ENCODE measurements around the gene LPGAT1.

LPGAT1 gene

DNA sequence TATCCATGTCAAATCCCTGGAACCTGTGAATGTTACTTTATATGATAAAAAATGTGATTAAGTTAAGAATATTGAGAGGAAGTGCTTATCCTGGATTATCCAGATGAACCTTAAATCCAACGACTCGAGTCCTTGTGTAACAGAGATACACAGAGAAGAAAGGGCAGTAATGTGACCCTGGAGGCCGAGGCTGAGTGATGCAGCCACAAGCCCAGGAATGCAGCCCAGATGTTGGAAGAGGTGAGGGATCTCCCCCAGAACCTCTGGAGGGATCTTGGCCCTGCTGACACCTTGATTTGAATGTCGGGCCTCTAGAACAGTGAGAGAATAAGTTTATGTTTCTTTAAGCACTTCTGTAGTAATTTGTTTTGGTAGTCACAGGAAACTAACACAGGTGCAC, 18.0 kb downstream of the LPGAT1 start:
- no peak for DNase-seq (ENCODE audit: insufficient read length, low spot score)
- no peak for TF ChIP-seq POLR2A (IDR thresholded peaks at IDR 0.05; ENCODE audit: low read depth, low read length)
- FAIRE-seq = no peak

DNA sequence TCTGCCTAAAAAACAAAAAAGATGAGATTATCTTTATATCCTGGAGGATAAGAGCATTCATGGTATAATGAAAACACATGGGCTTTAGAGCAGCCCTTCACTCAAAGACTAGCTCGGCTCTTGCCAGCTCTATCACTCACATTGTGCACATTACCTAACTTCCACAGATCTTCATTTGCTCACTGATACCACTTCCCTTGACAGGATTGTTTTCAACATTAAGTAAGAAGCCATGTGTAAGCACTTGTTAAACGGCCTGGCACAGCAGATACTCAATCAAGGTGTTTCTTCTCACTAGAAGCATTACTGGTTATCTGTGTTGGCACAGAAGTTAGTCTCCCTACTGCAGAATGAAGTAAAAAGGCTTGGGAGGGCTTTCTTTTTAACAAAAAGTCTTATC, 18.7 kb downstream of the LPGAT1 start:
- DNase-seq (ENCODE audit: insufficient read length, low spot score) (no peak), FAIRE-seq (no peak)

GRCh38 chr1:211811126-211811525, 19.4 kb downstream of the LPGAT1 start:
- no peak for TF ChIP-seq POLR2A (IDR thresholded peaks at IDR 0.05; ENCODE audit: low read depth, low read length)
- FAIRE-seq (no peak), DNase-seq (ENCODE audit: insufficient read length, low spot score) (no peak)

More for the DNA sequence above, 18.7 kb downstream of the LPGAT1 start:
- no peak for TF ChIP-seq POLR2A (IDR thresholded peaks at IDR 0.05; ENCODE audit: low read depth, low read length)

DNA sequence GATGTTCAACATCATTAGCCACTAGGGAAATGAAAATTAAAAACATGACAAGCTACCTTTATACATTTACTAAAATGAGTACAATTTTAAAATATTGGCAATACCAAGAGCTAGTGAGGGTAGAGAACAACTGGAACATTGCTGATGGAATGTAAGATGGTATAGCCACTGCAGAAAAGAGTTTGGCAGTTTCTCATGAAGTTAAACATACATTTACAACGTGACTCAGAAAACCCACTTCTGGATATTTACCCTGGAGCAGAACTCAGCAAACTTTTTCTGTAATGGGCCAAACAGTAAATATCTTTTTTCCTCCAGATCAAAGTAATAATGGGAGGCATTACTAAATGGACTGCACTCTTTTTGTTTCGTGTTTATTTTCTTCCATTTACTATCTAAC, 22.1 kb downstream of the LPGAT1 start:
- DNase-seq (ENCODE audit: insufficient read length, low spot score) (no peak), FAIRE-seq (no peak)
- no peak for TF ChIP-seq POLR2A (IDR thresholded peaks at IDR 0.05; ENCODE audit: low read depth, low read length)

DNA sequence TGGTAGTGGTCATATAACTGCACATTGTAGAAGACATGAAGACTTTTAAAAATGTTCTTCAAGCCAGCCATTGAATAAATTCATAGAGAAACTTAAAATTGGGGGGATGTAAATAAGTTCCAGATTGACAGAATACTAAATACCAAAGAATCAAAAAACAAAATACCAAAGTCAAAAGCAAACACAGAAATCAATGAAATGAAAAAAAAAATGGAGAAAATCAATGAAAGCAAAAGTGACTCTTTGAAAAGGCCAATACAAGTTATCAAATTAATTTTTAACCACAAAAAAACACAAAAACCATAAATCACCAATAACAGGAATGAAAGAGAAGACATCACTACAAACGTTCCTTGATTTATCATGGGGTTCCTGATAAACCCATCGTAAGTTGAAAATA, 25.6 kb downstream of the LPGAT1 start:
- FAIRE-seq = no peak
- no peak for TF ChIP-seq POLR2A (IDR thresholded peaks at IDR 0.05; ENCODE audit: low read depth, low read length)
- no peak for DNase-seq (ENCODE audit: insufficient read length, low spot score)

DNA sequence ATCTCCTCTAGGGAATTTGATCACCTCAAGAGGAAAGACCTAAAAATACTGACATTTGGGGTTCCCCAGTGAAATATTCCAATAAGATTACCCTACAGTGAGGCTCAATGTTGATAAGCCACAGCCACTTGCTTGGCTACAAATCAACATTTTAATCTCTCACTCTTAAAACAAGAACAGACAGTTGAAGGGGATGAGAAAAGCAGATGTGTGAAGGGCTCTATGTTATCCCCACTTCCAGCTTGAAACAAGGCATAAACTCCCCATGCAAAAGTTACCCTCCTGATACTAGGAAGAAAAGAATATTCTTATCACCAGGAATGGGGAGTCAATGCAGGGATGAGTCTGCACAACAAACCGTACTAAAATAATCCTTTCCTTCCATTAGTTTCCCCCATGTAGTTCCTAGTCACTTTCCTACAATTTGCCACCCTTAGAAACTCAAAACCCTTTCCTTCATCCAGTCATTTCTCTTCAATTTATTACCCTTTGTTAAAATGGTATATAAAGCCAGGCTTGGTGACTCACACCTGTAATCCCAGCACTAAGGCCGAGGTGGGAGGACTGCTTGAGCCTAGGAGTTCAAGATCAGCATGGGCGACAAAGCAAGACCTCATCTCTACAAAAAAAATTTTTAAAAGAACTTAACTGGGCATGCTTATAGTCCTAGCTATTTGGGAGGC, 29.5 kb downstream of the LPGAT1 start:
- FAIRE-seq = no peak

DNA sequence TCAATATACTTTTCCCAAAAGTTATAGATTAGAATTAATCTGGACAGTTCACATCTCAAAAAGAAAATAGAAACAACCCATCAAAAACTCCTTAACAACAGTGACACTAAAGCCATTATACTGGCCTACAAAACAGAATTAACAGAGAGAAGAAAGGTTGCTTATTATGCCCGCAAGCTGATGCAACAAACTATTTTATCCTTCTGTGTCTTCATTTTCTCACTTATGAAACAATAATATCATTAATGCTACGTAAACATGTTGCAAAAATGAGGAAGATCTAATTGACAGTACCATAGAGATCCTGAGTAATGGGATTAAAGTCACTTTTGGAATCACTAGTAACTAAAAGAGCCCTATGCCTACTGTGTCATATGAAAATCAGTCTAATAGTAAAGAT, 32.6 kb downstream of the LPGAT1 start:
- DNase-seq (ENCODE audit: insufficient read length, low spot score) (no peak), FAIRE-seq (no peak)
- no peak for TF ChIP-seq POLR2A (IDR thresholded peaks at IDR 0.05; ENCODE audit: low read depth, low read length)

More for the DNA sequence above, 29.5 kb downstream of the LPGAT1 start:
- DNase-seq (ENCODE audit: insufficient read length, low spot score) = no peak
- no peak for TF ChIP-seq POLR2A (IDR thresholded peaks at IDR 0.05; ENCODE audit: low read depth, low read length)

GRCh38 chr1:211791979-211792378, 38.6 kb downstream of the LPGAT1 start:
- TF ChIP-seq POLR2A (IDR thresholded peaks at IDR 0.05; ENCODE audit: low read depth, low read length) = no peak
- no peak for FAIRE-seq
- no peak for DNase-seq (ENCODE audit: insufficient read length, low spot score)

GRCh38 chr1:211789641-211790464, 40.7 kb downstream of the LPGAT1 start:
- no peak for DNase-seq (ENCODE audit: insufficient read length, low spot score)
- no peak for FAIRE-seq
- no peak for TF ChIP-seq POLR2A (IDR thresholded peaks at IDR 0.05; ENCODE audit: low read depth, low read length)

DNA sequence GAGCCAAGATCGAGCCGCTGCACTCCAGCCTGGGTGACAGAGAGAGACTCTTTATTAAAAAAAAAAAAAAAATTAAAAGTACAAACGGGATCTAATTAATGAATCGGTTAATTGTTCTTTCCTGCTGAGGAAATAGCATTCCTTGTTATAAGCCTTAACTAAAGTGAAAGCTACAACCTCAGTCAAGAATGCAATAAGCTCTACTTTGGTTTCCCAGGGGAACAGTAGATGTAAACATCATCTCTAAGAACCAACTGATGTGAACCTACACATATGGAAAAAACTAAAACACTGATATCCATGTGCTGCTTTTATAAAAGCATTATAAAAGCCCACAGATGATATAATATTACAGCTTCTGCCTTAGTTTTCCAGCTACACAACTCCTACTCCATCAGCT, 41.9 kb downstream of the LPGAT1 start:
- TF ChIP-seq POLR2A (IDR thresholded peaks at IDR 0.05; ENCODE audit: low read depth, low read length) = no peak
- FAIRE-seq (no peak), DNase-seq (ENCODE audit: insufficient read length, low spot score) (no peak)

DNA sequence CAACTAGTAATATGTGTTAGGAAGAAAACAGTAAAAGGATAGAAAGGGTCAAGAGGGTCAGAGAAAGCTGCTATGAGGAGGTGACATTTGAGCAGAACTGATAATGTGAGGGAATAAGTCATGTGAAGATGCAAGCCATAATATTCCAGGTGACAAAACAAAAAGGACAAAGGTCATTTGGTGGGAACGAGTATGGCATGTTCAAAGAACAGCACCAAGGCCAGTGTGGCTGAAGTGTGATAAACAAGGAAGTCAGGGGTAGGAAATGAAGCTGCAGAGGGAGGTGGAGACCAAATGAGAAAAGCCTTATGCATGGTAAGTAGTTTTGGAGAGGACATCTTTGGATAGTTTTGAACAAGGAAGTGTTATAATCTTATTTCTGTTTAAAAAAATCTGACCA, 46.7 kb downstream of the LPGAT1 start:
- DNase-seq (ENCODE audit: insufficient read length, low spot score) (no peak), FAIRE-seq (no peak)
- TF ChIP-seq POLR2A (IDR thresholded peaks at IDR 0.05; ENCODE audit: low read depth, low read length) = no peak

- no peak for DNase-seq (ENCODE audit: insufficient read length, low spot score)
- no peak for FAIRE-seq
These were observed 47.3 kb downstream of the LPGAT1 start for GRCh38 chr1:211783266-211783665.

DNA sequence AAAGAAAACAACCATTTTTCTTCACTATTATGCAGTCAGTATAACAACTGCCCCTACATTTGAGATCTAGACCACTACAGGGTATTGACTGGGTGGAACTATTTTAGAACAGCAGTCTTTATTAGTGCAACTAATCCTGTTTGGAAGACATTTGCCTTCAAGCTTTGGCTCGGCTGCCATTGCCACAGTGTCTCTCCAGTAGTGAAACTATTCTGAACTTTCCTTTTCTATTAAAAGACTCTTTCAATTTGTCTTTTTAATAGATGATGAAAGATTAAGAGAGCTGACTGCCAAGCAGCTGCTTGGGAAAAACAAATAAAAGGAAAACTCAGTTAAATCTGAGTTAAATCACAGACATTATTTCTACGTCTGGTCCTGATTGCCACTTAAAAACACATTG, 49.3 kb downstream of the LPGAT1 start:
- no peak for FAIRE-seq
- no peak for DNase-seq (ENCODE audit: insufficient read length, low spot score)
- TF ChIP-seq POLR2A (IDR thresholded peaks at IDR 0.05; ENCODE audit: low read depth, low read length) = no peak

More at GRCh38 chr1:211783266-211783665, 47.3 kb downstream of the LPGAT1 start:
- no peak for TF ChIP-seq POLR2A (IDR thresholded peaks at IDR 0.05; ENCODE audit: low read depth, low read length)

- TF ChIP-seq POLR2A (IDR thresholded peaks at IDR 0.05; ENCODE audit: low read depth, low read length) = no peak
- FAIRE-seq (no peak), DNase-seq (ENCODE audit: insufficient read length, low spot score) (no peak)
These were observed 55.4 kb downstream of the LPGAT1 start for GRCh38 chr1:211775170-211775569.

- DNase-seq (ENCODE audit: insufficient read length, low spot score) (no peak), FAIRE-seq (no peak)
- TF ChIP-seq POLR2A (IDR thresholded peaks at IDR 0.05; ENCODE audit: low read depth, low read length) = no peak
These were observed 65.9 kb downstream of the LPGAT1 start for GRCh38 chr1:211764701-211765100.
